Activated T-cell treated with anti-CD3 and anti-CD28 coated beads, Interleukin-2, amount 50 U/mL, for 24 hours (primary cell): ENCODE results near the gene TATDN2.

Source experiments
- DNase-seq: peaks from one replicate; pipeline ENCODE4 v3.0.0-alpha.2; 2020
- H3K27ac Mint-ChIP-seq: 2 replicates; pipeline ENCODE4 v1.8.0; 2020; ENCODE audit warnings: mild to moderate bottlenecking, mixed read lengths
- H3K27me3 Mint-ChIP-seq: 2 replicates; pipeline ENCODE4 v1.8.0; 2020; ENCODE audit warnings: mixed read lengths
- H3K36me3 Mint-ChIP-seq: 2 replicates; pipeline ENCODE4 v1.8.0; 2020; ENCODE audit warnings: low read depth, mixed read lengths
- H3K4me1 Mint-ChIP-seq: 2 replicates; pipeline ENCODE4 v1.8.0; 2020; ENCODE audit warnings: low read depth, mixed read lengths
- H3K4me3 Mint-ChIP-seq: 2 replicates; pipeline ENCODE4 v1.8.0; 2020; ENCODE audit warnings: mild to moderate bottlenecking, moderate library complexity, mixed read lengths
- H3K9me3 Mint-ChIP-seq: 2 replicates; pipeline ENCODE4 v1.8.0; 2020; ENCODE audit warnings: mixed read lengths

The TATDN2 gene

GRCh38 chr3:10248184-10248983 is at the start of gene TATDN2:
TSS of gene TATDN2 (plus strand) at chr3:10248459. CDS start at chr3:10249201, 742 bp downstream.
- Mint-ChIP-seq H3K36me3 (peaks cover 82% of the 10 kb centered on the region), H3K27me3 (no peaks in the 10 kb centered on the region), H3K9me3 (peaks cover 20% of the 10 kb centered on the region), H3K27ac (peak within 1 kb of the TSS; percentile 99), H3K4me1 (peaks cover 69% of the 10 kb centered on the region), H3K4me3 (peak within 1 kb of the TSS; percentile 96)
- peak; percentile 93 for DNase-seq

- Mint-ChIP-seq H3K4me3 (peak overlapping the region; percentile 37), H3K27me3 (no peaks in the 10 kb centered on the region), H3K9me3 (no peaks in the 10 kb centered on the region), H3K36me3 (peaks cover 9% of the 10 kb centered on the region), H3K27ac (peak overlapping the region; percentile 95), H3K4me1 (peaks cover 68% of the 10 kb centered on the region)
- DNase-seq = peak; percentile 70
These were observed 49.3 kb upstream of the TATDN2 start for GRCh38 chr3:10198761-10199649.

GRCh38 chr3:10204921-10205320 is 43.3 kb upstream of the TATDN2 start:
- H3K27me3 Mint-ChIP-seq = no peaks in the 10 kb centered on the region
- H3K4me1 Mint-ChIP-seq = peaks cover 31% of the 10 kb centered on the region
- no peak overlapping the region for H3K4me3 Mint-ChIP-seq
- no peak for DNase-seq
- peaks cover 13% of the 10 kb centered on the region for H3K36me3 Mint-ChIP-seq
- no peak overlapping the region for H3K27ac Mint-ChIP-seq
- no peaks in the 10 kb centered on the region for H3K9me3 Mint-ChIP-seq

- Mint-ChIP-seq H3K4me3 (no peak overlapping the region), H3K4me1 (peaks cover 31% of the 10 kb centered on the region), H3K27me3 (no peaks in the 10 kb centered on the region), H3K27ac (no peak overlapping the region), H3K36me3 (peaks cover 13% of the 10 kb centered on the region), H3K9me3 (no peaks in the 10 kb centered on the region)
- no peak for DNase-seq
These were observed 42.7 kb upstream of the TATDN2 start for GRCh38 chr3:10205451-10206165.

- H3K36me3 Mint-ChIP-seq = peaks cover 13% of the 10 kb centered on the region
- H3K4me1 Mint-ChIP-seq = peaks cover 29% of the 10 kb centered on the region
- H3K27ac Mint-ChIP-seq = no peak overlapping the region
- DNase-seq = no peak
- no peaks in the 10 kb centered on the region for H3K27me3 Mint-ChIP-seq
- H3K4me3 Mint-ChIP-seq = no peak overlapping the region
- no peaks in the 10 kb centered on the region for H3K9me3 Mint-ChIP-seq
These were observed 42.1 kb upstream of the TATDN2 start for GRCh38 chr3:10206166-10206511.

- DNase-seq = no peak
- peaks cover 7% of the 10 kb centered on the region for H3K4me1 Mint-ChIP-seq
- peaks cover 18% of the 10 kb centered on the region for H3K36me3 Mint-ChIP-seq
- H3K27ac Mint-ChIP-seq = peak overlapping the region; percentile 59
- H3K4me3 Mint-ChIP-seq = no peak overlapping the region
- no peaks in the 10 kb centered on the region for H3K27me3 Mint-ChIP-seq
- H3K9me3 Mint-ChIP-seq = no peaks in the 10 kb centered on the region
These were observed 35.0 kb upstream of the TATDN2 start for GRCh38 chr3:10213156-10213792.

GRCh38 chr3:10215578-10216368 is 32.5 kb upstream of the TATDN2 start:
- DNase-seq = no peak
- Mint-ChIP-seq H3K36me3 (peaks cover 19% of the 10 kb centered on the region), H3K27ac (no peak overlapping the region), H3K4me3 (no peak overlapping the region), H3K9me3 (no peaks in the 10 kb centered on the region), H3K4me1 (peaks cover 17% of the 10 kb centered on the region), H3K27me3 (no peaks in the 10 kb centered on the region)

- Mint-ChIP-seq H3K27ac (no peak overlapping the region), H3K27me3 (no peaks in the 10 kb centered on the region), H3K4me3 (no peak overlapping the region), H3K9me3 (no peaks in the 10 kb centered on the region), H3K4me1 (peaks cover 27% of the 10 kb centered on the region), H3K36me3 (peaks cover 15% of the 10 kb centered on the region)
- DNase-seq = no peak
These were observed 30.9 kb upstream of the TATDN2 start for GRCh38 chr3:10217359-10217758.

- Mint-ChIP-seq H3K27ac (no peak overlapping the region), H3K9me3 (peaks cover 2% of the 10 kb centered on the region), H3K4me3 (no peak overlapping the region), H3K27me3 (no peaks in the 10 kb centered on the region), H3K4me1 (peaks cover 42% of the 10 kb centered on the region), H3K36me3 (peaks cover 19% of the 10 kb centered on the region)
- DNase-seq = no peak
These were observed 28.5 kb upstream of the TATDN2 start for GRCh38 chr3:10219737-10220136.

GRCh38 chr3:10223676-10224639 is 24.3 kb upstream of the TATDN2 start:
- peaks cover 2% of the 10 kb centered on the region for H3K9me3 Mint-ChIP-seq
- no peaks in the 10 kb centered on the region for H3K27me3 Mint-ChIP-seq
- peaks cover 71% of the 10 kb centered on the region for H3K4me1 Mint-ChIP-seq
- peak; percentile 47 for DNase-seq
- H3K4me3 Mint-ChIP-seq = no peak overlapping the region
- H3K27ac Mint-ChIP-seq = peak overlapping the region; percentile 84
- peaks cover 17% of the 10 kb centered on the region for H3K36me3 Mint-ChIP-seq

GRCh38 chr3:10224794-10225665 is 23.2 kb upstream of the TATDN2 start:
- Mint-ChIP-seq H3K27ac (peak overlapping the region; percentile 85), H3K27me3 (no peaks in the 10 kb centered on the region), H3K36me3 (peaks cover 20% of the 10 kb centered on the region), H3K4me1 (peaks cover 74% of the 10 kb centered on the region), H3K9me3 (peaks cover 2% of the 10 kb centered on the region), H3K4me3 (peak overlapping the region; percentile 10)
- DNase-seq = peak; percentile 74

GRCh38 chr3:10226293-10226692 is 22.0 kb upstream of the TATDN2 start:
- H3K27ac Mint-ChIP-seq = no peak overlapping the region
- H3K27me3 Mint-ChIP-seq = no peaks in the 10 kb centered on the region
- peaks cover 18% of the 10 kb centered on the region for H3K36me3 Mint-ChIP-seq
- no peak for DNase-seq
- peaks cover 65% of the 10 kb centered on the region for H3K4me1 Mint-ChIP-seq
- H3K4me3 Mint-ChIP-seq = no peak overlapping the region
- H3K9me3 Mint-ChIP-seq = peaks cover 2% of the 10 kb centered on the region
